Stimulated activated CD8-positive, alpha-beta memory T cell treated with anti-CD3 and anti-CD28 coated beads, Interleukin-7, amount 100 ng/mL, for 48 hours (primary cell): ENCODE results near the gene NEUROD2.

Experiments used
- DNase-seq, 2 donors: peaks; one replicate each; pipeline ENCODE4 v3.0.0-alpha.2; 2020; ENCODE audit warnings: low read depth in 1 of 2; ENCODE audit errors: extremely low read depth in 1 of 2

Gene NEUROD2

DNA sequence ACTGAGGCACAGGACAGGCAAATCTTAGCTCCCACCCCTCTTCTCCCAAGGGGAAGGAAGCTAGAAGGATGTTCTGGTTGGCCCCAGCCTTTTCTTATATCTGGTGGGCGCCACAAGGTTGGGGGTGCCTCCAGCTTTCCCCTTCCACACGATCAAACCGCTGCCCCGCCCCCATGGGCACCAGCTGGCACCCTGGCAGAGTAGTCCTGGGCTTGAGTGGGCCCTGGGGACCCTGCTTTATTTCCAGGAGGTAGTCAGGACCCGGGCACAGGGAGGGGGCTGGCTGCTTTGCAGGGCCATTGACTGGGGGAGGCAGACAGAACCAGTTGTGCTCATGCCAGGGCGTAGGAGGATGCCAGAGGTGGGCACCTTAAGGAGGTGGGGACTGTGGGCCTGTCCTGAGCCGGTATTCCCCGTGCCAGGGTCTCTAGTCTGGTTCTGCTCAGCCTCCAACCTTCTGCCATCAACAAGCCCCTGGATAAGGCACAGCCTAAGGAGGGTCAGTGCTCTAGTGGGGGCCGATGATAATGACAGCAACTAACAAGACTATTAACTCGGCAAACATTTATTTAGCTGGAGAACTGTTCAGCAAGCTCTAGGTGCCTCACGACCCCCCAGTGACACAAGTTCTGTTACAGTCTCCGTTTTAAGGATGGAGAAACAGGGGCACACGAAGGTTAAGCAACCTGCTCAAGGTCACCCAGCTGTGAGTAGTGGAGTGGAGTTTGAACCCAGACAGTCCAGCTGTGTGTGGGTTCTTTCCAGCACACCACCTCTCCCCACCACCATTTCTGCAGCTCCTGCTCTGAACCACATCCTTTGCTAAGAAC is 11.5 kb upstream of the NEUROD2 start:
- no peak for DNase-seq

DNA sequence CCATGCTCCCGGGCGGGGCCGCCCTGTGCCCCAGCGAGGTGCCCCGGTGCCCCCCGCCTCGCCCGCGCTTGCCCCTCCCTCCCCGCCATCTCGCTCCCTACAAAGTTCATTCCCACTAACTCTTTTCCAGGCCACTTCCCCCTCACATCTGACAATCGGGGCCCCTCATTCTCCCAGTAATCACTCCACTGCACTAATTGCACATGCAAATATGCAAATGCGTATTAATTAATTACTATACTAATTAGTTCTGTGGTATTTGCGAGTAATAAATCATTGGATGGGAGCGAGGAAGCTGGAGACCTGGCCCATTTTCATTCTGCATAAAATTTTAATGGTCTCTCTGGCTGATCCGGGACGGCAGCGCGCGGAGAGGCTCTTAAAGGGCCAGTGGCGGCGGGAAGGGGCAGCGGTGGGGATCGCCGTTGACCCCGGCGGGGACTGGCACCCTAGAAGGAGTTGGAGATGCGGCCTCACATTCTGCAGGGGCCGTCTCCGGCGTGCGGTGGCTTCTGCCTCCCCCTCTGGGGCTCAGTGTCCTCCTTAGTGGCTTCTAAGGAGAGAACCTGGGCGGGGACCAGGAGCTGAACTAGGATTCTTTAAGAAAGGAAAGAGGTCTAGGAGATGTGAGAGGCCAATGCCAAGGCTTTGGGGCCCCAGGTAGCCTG is 10.7 kb upstream of the NEUROD2 start:
- no peak for DNase-seq

DNA sequence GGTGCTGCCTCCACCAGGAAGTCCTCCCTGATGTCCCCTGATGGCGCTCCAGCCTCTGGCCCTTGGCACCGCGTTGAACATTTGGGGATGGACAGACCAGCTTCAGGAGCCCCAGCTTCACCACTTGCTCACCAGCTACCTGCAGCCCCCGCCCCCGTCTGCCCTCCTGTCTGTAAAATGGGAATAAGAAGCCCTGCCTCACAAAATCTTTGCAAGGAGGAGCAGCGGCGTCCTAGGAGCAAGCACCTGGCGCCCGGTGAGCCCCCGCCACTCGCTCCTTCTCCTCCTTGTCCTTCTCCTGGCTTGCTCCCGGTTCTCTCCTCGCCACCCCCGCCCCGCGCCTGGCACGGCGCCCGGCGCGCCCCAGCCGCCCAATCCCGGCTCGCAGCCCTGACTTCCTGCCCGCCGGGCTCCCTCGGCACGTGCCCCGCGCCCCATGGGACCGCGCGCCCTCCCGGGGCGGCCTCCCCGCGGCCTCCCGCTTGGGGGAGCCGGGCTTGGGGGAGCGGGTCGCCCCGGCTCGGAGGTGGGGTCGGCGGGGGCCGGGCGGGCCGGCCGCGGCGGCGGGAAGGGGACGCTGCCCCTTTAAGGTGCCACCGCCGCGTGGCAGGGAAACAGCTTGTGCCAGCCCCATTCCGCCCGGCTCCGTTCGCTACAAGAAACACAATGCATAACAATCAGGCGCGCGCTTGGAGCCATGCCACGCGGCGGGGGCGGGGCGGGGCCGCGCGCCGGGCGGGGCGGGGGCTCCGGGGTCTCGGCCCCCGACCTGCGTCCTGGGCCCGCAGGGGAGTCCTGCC is 9.9 kb upstream of the NEUROD2 start:
- peak in 1 of 2 donors; percentile 22 for DNase-seq

DNA sequence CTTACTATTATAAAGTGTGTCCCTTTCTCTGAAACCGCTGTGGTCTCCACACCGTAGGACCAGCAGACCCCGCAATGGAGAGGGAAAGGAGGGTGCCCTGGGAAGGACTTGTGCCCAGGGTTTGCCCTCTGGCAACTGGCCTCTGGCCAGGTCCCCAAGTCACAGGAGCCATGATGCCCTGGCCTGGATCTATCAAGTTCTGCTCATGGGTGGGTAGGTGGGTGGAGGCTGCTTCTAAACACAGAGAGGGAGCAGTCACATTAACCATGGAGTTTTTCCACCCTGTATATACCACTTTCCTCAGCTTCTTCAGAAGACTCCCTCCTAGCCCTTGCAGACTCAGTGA is 9.4 kb upstream of the NEUROD2 start:
- no peak for DNase-seq

DNA sequence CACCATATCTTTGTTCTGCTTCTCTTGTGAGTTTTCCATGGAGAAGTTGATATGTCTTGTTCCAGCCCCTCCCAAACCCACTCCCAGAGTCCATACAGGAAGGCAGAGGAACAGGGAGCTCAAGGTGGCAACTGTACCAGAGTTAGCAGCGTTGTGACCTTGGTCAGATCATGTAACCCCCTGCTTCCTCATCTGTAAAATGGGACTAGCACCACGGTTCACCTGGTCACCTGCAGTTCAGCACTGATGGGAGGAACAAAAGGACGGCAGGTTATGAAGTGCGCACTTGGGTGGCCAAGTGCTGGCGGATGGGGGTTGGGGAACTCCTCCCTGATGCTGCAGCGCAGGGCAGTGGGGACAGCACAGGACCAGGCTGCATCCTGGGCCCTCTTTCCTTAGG is 7.7 kb upstream of the NEUROD2 start:
- DNase-seq, result no peak

DNA sequence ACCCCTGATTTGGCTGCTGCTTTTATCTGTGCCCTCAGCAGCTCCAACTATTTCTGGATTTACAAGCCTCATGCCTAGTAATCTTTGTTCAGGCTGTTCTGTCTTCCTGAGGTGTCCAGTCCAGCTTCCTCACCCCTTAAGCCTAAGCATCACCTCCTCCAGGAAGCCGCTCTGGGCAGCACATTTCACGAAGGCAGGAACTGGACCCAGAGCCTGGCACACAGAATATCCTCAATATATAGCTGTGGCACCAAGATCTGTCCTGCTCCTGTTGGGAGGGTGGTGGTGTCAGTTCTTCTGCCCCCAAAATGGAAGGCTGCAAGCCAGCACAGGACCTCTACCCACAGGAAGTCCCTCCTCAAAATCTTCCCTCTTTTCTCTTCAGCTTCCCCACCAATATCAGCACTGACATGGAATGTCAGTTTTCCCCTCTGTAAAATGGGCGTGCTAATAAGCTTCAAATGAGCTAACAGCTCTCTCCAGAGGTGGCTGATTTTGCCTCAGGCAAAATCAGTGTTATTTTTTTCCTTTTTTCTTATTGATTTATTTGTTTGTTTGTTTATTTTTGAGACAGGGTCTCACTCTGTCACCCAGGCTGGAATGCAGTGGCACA is 6.9 kb upstream of the NEUROD2 start:
- no peak for DNase-seq

DNA sequence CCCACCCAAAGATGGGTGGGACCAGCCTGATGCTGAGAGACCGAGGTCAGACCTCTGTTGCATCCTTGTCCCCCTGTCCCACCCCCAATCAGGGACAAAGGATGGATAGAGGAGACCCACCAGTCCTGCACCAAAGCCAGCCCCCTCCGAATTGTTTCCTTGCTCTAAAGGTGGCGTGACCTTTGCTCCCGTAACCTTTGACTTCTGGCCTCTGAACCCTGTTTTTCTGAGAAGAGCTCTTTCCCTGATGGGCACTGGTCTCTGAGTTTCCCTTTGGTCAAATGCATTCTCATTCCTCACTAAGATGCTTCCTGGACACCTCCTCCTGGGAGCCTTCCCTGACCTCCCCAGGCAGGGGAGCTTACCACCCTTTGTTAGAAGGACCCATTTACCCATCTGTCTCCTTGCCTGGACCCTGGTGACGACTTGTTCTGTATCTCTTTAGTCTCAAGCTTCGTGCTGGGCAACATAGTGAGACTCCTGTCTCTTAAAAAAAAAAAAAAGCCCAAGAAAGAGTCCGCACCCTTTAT is 5.3 kb upstream of the NEUROD2 start:
- DNase-seq, result no peak

DNA sequence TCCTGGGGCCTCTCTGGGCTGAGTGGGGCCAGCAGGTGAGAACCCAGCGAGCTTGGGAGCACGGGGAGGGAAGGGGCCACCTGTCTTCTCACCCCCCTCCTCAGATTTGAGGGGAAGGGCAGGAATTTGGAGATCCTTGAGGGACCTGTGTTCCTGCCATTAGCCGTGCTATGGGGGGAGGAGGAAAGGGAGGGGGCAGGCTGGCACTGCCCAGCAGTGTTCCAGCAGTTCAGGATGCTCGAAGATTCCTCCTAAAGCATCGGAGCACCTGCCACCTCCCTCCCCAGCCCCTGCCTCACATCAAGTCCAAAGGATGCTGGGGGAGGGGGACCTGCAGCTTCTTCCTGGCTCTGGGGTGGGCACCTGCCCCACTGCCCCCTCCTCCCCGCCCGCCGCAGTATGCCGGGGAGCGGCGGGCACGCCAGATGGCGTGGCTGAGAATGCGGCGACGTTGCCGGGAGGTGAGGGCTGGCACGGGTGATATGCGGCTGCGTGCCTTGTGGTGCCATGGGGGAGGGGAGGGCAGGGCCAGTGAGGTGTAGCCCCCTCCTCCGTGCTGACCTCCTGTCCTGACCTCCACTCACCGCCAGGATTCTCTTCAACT is 4.7 kb upstream of the NEUROD2 start:
- no peak for DNase-seq

DNA sequence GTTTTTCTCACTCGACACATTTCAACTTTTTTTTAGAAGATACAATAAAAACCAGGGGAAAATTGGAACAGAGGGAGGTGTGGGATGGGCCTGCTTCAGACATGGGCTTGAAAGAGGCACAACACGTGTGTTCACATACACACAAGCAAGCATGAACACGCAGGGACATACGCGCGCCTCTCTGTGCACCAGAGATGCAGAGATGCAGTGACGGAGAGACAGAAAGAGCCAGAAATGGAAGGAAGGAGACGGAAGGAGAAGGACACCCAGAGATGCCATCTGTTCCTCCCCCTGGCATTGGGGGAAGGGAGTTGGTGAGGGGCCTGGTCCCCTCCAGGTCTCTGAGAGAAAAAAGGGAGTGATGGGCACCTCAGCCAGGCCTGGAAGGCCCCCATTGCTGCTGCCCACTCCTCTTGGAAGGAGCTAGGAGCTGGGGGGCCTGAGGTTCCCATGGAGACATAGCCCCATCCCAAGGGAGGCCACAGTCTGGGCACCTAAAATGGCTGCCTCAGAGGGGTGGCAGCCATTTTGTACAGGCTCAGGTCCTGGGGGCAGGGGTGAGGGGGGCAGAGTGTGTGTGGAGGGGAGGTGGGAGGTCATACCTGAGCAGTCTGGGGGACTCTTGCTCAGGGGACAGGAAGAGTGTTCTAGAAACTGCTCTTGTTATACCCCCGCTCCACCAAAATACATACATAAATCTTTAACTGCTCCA is 3.8 kb upstream of the NEUROD2 start:
- no peak for DNase-seq

DNA sequence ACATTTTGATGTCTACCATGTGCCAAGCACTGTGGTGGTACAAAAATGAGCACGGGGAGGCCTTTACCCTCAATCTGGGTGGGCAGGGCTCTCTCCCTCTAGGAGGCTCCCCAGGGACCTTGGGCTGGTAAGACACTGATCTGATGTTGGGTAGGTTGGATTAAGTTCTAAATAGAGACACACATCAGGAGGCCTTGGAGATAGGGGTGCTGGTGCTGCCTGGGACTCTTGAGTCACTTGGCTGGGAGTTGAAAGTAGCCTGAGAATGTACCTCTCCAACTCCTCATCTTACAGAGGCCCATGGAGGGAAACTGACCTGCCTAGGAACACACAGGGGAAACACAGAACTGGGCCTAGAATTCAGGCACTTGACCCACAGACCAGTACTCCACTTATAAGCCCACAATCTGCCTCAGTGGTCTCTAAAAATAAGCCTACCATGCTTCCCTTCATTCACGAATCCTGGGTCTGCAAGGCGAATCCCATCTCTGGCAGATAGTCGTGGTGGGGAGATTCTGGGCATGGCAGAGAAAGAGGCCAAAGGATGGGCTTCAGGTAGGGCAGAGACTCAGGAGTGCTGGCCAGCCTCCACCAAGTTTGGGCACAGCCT is 1.8 kb upstream of the NEUROD2 start:
- no peak for DNase-seq

DNA sequence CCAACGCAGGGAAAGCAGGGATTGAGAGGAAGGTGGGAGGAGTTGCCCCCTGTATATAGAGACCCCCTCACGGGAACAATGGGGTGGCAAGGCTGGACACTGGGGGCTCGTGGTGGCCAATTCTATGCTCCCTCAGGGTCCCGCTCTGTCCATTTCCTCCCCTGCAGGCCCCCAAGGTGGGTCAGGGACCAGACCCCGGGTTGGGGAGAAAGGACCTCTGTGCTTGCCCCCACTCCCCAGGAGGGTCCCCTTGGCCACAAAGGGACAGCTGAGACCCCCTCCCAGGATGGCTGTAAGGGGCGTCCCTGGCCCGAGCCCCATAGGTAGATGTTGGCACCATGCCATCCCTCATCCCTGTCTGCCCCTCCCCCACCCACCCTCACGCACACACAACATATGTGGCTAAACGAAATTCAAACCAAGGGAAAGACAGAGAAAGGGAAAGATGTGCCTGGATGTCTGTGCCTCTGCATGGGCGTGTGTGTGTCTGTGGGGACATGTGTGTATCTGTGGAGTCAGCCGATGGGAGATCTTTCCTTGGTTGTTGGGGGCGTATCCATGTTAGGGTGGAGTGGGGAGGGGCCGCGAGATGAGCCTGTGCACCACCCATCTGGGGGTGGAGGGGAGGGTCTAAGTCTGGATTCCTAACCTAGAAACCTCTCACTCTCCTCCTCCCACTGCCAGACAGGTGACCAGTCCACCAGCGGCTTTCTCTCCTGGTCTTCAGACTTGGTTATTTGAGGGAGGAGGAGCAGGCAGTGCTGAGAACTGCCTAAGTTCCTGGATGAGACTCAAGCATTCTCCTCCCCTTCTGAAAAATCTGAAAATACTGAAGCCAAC is 642 bp upstream of the NEUROD2 start:
- no peak for DNase-seq

DNA sequence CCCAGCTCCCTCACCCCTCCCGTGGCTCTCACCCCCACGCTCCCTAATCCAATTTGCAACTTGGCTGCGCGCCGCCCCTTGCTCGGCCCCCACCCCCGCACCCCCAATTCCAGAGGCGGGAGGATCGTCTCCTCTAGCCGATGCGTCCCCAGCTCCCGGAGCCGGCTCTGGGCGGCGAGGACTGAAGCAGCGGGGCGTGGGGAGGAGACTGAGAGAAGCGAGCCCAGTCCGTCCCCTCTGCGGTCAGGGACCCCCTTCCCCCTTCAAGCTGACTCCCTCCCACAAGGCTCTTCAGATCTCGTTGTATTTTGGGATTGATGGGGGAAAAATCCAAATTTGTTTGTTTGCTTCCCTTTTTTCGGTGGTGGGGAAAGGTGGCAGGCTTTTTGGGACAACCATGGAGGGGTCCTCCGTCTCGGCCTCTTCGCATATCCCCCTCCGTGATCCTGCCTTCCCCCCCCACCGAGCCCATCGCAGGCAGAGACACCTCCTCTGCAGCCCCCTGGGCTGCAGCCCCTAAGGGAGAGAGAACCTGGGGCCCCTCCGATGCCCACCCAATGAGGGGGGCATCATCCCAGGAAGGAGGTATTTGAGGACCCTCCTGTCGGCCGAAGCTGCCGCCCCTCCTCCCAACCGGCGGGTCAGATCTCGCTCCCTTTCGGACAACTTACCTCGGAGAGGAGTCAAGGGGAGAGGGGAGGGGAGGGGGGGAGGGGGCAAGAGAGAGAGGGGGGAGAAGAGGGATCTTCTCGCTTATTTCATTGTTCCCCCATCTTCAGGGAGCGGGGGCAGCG is 466 bp downstream of the NEUROD2 start:
- no peak for DNase-seq

DNA sequence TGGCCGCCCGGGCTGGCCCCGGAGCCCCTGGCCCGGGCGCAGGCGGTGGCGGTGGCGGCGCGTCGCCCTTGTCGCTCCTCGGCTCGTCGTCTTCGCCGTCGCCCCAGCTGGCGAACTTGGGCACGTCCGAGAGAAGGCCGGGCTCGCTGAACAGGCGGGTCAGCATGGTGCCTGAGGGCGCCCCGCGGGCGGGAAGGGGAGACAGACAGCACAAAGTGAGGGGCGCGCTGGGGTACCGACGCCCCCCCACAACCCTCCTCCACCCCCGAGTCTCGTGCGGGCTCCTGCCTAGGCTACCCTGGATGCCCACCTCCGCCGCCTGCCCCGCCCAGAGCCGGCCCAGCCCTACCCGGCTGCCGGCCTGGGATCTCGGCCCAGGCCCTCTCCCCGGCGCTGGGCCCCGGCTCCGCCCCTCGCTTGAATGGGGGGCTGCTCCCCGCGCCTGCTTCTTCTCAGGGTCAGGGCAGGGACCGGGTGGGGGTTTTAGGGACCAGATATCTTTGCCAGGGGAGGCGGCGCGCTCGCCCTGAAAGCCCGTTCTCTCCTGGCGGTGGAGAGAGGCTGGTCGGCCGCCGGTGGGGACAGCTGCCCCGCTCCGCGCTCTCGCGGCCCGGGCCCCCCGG is 1.2 kb downstream of the NEUROD2 start:
- DNase-seq, result no peak

DNA sequence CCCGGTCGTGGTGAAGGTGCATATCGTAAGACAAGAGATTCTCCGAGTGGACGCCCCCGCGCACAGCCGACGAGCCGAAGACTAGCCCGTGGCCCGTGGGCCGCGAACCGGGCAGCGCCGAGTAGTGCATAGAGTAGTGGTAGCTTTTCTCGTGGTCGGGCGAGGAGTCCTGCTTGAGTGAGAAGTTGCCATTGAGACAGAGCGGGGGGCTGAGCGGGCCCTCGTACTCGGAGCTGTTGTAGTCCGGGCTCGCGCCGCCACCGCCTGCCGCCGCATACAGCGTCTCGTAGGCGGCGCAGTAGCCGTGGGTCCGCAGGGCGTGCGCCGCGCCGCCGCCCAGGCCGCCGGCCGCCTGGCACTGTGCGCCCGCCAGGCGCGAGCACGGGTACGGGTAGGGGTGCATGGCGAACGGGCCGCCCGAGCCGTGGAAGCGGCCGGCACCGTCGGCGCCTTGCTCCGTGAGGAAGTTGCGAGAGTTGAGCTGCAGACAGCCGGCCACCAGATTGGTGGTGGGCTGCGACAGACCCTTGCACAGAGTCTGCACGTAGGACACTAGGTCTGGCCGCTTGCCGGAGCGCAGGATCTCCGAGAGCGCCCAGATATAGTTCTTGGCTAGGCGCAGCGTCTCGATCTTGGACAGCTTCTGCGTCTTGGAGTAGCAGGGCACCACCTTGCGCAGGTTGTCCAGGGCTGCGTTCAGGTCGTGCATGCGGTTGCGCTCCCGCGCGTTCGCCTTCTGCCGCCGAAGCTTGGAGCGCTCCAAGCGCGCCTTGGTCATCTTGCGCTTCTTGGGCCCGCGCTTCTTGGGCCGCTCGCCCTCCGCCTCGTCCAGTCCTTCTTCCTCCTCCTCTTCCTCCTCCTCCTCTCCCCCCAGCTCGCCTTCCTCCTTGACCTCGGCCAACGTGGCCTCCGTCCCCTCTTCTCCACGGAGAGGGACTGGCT is 2.0 kb downstream of the NEUROD2 start:
- no peak for DNase-seq

DNA sequence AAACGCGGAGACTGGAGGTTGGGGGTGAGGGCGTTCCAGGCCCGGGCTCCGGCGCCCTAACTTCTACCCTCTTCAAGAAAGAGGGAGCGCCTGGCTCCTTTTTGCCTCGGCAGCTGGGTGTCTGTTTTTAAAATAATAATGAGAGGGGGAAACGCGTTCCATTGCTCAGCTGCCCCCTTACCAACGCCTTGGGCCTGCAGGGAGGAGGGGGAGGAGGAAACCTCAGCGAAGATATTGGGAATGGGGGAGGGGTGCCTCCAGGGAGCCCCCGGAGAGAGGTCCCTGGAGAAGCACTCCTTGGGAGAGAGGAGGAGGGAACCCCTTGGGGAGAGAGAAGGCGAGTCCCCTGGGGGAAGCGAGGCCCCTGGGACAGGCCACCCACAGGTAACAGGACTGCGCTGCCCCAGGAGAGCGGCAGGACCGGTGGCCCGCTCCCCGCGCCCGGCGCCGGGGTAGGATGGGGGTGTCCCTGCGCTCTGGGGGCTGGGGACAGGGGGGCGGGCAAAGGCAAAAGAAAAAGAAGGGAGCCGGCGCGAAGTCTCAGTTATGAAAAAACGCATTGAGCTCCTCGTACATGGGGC is 2.7 kb downstream of the NEUROD2 start:
- no peak for DNase-seq
